Activated naive CD8-positive, alpha-beta T cell treated with anti-CD3 and anti-CD28 coated beads, Interleukin-2, amount 50 U/mL, for 24 hours (primary cell): Measurements from ENCODE around the gene AGBL1.

ENCODE experiments used
- ATAC-seq: fragments of 150-1000 bp; cut with Tn5 transposase; one replicate; pipeline ENCODE4 v1.10.0; 2021
- DNase-seq: peaks from one replicate; pipeline ENCODE4 v3.0.0; 2021
- H3K27ac Mint-ChIP-seq: one replicate; pipeline ENCODE4 v1.8.0; 2021; ENCODE audit warnings: mild to moderate bottlenecking, mixed read lengths
- H3K27me3 Mint-ChIP-seq: one replicate; pipeline ENCODE4 v1.8.0; 2021; ENCODE audit warnings: mixed read lengths
- H3K36me3 Mint-ChIP-seq: one replicate; pipeline ENCODE4 v1.8.0; 2021; ENCODE audit warnings: low read depth, mixed read lengths
- H3K4me1 Mint-ChIP-seq: one replicate; pipeline ENCODE4 v1.8.0; 2021; ENCODE audit warnings: mixed read lengths
- H3K4me3 Mint-ChIP-seq: one replicate; pipeline ENCODE4 v1.8.0; 2021; ENCODE audit warnings: mild to moderate bottlenecking, moderate library complexity, mixed read lengths
- H3K9me3 Mint-ChIP-seq: one replicate; pipeline ENCODE4 v1.8.0; 2021; ENCODE audit warnings: mixed read lengths

The AGBL1 gene

GRCh38 chr15:86759800-86760523 lies 680.3 kb downstream of the AGBL1 start:
- no peak overlapping the region for H3K27ac Mint-ChIP-seq
- peaks cover 7% of the 10 kb centered on the region for H3K9me3 Mint-ChIP-seq
- ATAC-seq (no peak), DNase-seq (no peak)
- H3K4me3 Mint-ChIP-seq = no peak overlapping the region
- H3K27me3 Mint-ChIP-seq = peaks cover 26% of the 10 kb centered on the region
- H3K4me1 Mint-ChIP-seq = no peaks in the 10 kb centered on the region
- H3K36me3 Mint-ChIP-seq = no peaks in the 10 kb centered on the region

- DNase-seq = no peak
- Mint-ChIP-seq H3K27me3 (peaks cover 15% of the 10 kb centered on the region), H3K36me3 (no peaks in the 10 kb centered on the region), H3K9me3 (peaks cover 7% of the 10 kb centered on the region), H3K4me3 (no peak overlapping the region), H3K27ac (no peak overlapping the region), H3K4me1 (no peaks in the 10 kb centered on the region)
- ATAC-seq = no peak
These were observed 683.2 kb downstream of the AGBL1 start for GRCh38 chr15:86762874-86763273.

GRCh38 chr15:86764021-86764420 lies 684.4 kb downstream of the AGBL1 start:
- ATAC-seq (no peak), DNase-seq (no peak)
- Mint-ChIP-seq H3K4me3 (no peak overlapping the region), H3K27me3 (peaks cover 15% of the 10 kb centered on the region), H3K27ac (no peak overlapping the region), H3K36me3 (no peaks in the 10 kb centered on the region), H3K9me3 (peaks cover 7% of the 10 kb centered on the region), H3K4me1 (no peaks in the 10 kb centered on the region)

- Mint-ChIP-seq H3K27ac (no peak overlapping the region), H3K9me3 (peaks cover 7% of the 10 kb centered on the region), H3K4me3 (no peak overlapping the region), H3K4me1 (no peaks in the 10 kb centered on the region), H3K27me3 (peaks cover 15% of the 10 kb centered on the region), H3K36me3 (no peaks in the 10 kb centered on the region)
- DNase-seq (no peak), ATAC-seq (no peak)
These were observed 685.6 kb downstream of the AGBL1 start for GRCh38 chr15:86765281-86765680.

- H3K9me3 Mint-ChIP-seq = no peaks in the 10 kb centered on the region
- no peak for DNase-seq
- H3K4me3 Mint-ChIP-seq = no peak overlapping the region
- no peaks in the 10 kb centered on the region for H3K36me3 Mint-ChIP-seq
- H3K4me1 Mint-ChIP-seq = no peaks in the 10 kb centered on the region
- no peak for ATAC-seq
- no peaks in the 10 kb centered on the region for H3K27me3 Mint-ChIP-seq
- H3K27ac Mint-ChIP-seq = no peak overlapping the region
These were observed 692.8 kb downstream of the AGBL1 start for GRCh38 chr15:86772369-86773059.

GRCh38 chr15:86773736-86774135 lies 694.1 kb downstream of the AGBL1 start:
- Mint-ChIP-seq H3K27ac (no peak overlapping the region), H3K36me3 (no peaks in the 10 kb centered on the region), H3K4me3 (no peak overlapping the region), H3K4me1 (no peaks in the 10 kb centered on the region), H3K27me3 (peaks cover 2% of the 10 kb centered on the region), H3K9me3 (no peaks in the 10 kb centered on the region)
- DNase-seq (no peak), ATAC-seq (no peak)

- DNase-seq = no peak
- no peaks in the 10 kb centered on the region for H3K4me1 Mint-ChIP-seq
- H3K9me3 Mint-ChIP-seq = peaks cover 12% of the 10 kb centered on the region
- no peak overlapping the region for H3K4me3 Mint-ChIP-seq
- ATAC-seq = no peak
- peaks cover 2% of the 10 kb centered on the region for H3K27me3 Mint-ChIP-seq
- no peaks in the 10 kb centered on the region for H3K36me3 Mint-ChIP-seq
- H3K27ac Mint-ChIP-seq = no peak overlapping the region
These were observed 696.5 kb downstream of the AGBL1 start for GRCh38 chr15:86776145-86776544.

- Mint-ChIP-seq H3K4me3 (no peak overlapping the region), H3K27ac (no peak overlapping the region), H3K9me3 (no peaks in the 10 kb centered on the region), H3K27me3 (no peaks in the 10 kb centered on the region), H3K36me3 (no peaks in the 10 kb centered on the region), H3K4me1 (no peaks in the 10 kb centered on the region)
- ATAC-seq = no peak
- DNase-seq = no peak
These were observed 716.9 kb downstream of the AGBL1 start for GRCh38 chr15:86796521-86796920.

GRCh38 chr15:86797135-86797534 lies 717.5 kb downstream of the AGBL1 start:
- Mint-ChIP-seq H3K4me3 (no peak overlapping the region), H3K27me3 (no peaks in the 10 kb centered on the region), H3K4me1 (no peaks in the 10 kb centered on the region), H3K9me3 (no peaks in the 10 kb centered on the region), H3K36me3 (no peaks in the 10 kb centered on the region), H3K27ac (no peak overlapping the region)
- no peak for ATAC-seq
- no peak for DNase-seq

GRCh38 chr15:86799226-86799625 lies 719.6 kb downstream of the AGBL1 start:
- H3K4me3 Mint-ChIP-seq = no peak overlapping the region
- no peak overlapping the region for H3K27ac Mint-ChIP-seq
- H3K9me3 Mint-ChIP-seq = no peaks in the 10 kb centered on the region
- DNase-seq (no peak), ATAC-seq (no peak)
- H3K36me3 Mint-ChIP-seq = no peaks in the 10 kb centered on the region
- no peaks in the 10 kb centered on the region for H3K27me3 Mint-ChIP-seq
- no peaks in the 10 kb centered on the region for H3K4me1 Mint-ChIP-seq

- Mint-ChIP-seq H3K36me3 (no peaks in the 10 kb centered on the region), H3K9me3 (no peaks in the 10 kb centered on the region), H3K4me1 (no peaks in the 10 kb centered on the region), H3K4me3 (no peak overlapping the region), H3K27me3 (no peaks in the 10 kb centered on the region), H3K27ac (no peak overlapping the region)
- no peak for ATAC-seq
- no peak for DNase-seq
These were observed 722.6 kb downstream of the AGBL1 start for GRCh38 chr15:86802244-86802643.

- no peaks in the 10 kb centered on the region for H3K36me3 Mint-ChIP-seq
- H3K4me1 Mint-ChIP-seq = no peaks in the 10 kb centered on the region
- DNase-seq (no peak), ATAC-seq (no peak)
- no peak overlapping the region for H3K27ac Mint-ChIP-seq
- no peak overlapping the region for H3K4me3 Mint-ChIP-seq
- H3K9me3 Mint-ChIP-seq = no peaks in the 10 kb centered on the region
- no peaks in the 10 kb centered on the region for H3K27me3 Mint-ChIP-seq
These were observed 724.7 kb downstream of the AGBL1 start for GRCh38 chr15:86804406-86804805.

- ATAC-seq (no peak), DNase-seq (no peak)
- H3K4me3 Mint-ChIP-seq = no peak overlapping the region
- H3K4me1 Mint-ChIP-seq = no peaks in the 10 kb centered on the region
- H3K27ac Mint-ChIP-seq = no peak overlapping the region
- peaks cover 5% of the 10 kb centered on the region for H3K27me3 Mint-ChIP-seq
- no peaks in the 10 kb centered on the region for H3K36me3 Mint-ChIP-seq
- no peaks in the 10 kb centered on the region for H3K9me3 Mint-ChIP-seq
These were observed 730.7 kb downstream of the AGBL1 start for GRCh38 chr15:86810329-86810728.

- H3K4me3 Mint-ChIP-seq = no peak overlapping the region
- ATAC-seq (no peak), DNase-seq (no peak)
- no peaks in the 10 kb centered on the region for H3K36me3 Mint-ChIP-seq
- H3K4me1 Mint-ChIP-seq = no peaks in the 10 kb centered on the region
- H3K27ac Mint-ChIP-seq = no peak overlapping the region
- no peaks in the 10 kb centered on the region for H3K9me3 Mint-ChIP-seq
- peaks cover 5% of the 10 kb centered on the region for H3K27me3 Mint-ChIP-seq
These were observed 734.2 kb downstream of the AGBL1 start for GRCh38 chr15:86813892-86814291.

GRCh38 chr15:86829245-86829644 lies 749.6 kb downstream of the AGBL1 start:
- Mint-ChIP-seq H3K27me3 (no peaks in the 10 kb centered on the region), H3K36me3 (no peaks in the 10 kb centered on the region), H3K27ac (no peak overlapping the region), H3K4me1 (no peaks in the 10 kb centered on the region), H3K9me3 (peaks cover 4% of the 10 kb centered on the region), H3K4me3 (no peak overlapping the region)
- ATAC-seq (no peak), DNase-seq (no peak)
